HG03103 (cell line): ENCODE results near the gene SNTB2.
"Not testable (repeated sequence)": the region's sequence is repeated elsewhere in the genome, so short reads cannot be mapped to it uniquely, and the experiment has no call there.

ENCODE experiments used
- ATAC-seq: cut with Tn5 transposase; IDR thresholded peaks from one replicate; pipeline ENCODE4 v1.9.1; 2021; ENCODE audit warnings: low read depth; ENCODE audit not compliant: unreplicated experiment

The SNTB2 gene

GRCh38 chr16:69225121-69225520, 38.2 kb downstream of the SNTB2 start:
- no peak for ATAC-seq

DNA sequence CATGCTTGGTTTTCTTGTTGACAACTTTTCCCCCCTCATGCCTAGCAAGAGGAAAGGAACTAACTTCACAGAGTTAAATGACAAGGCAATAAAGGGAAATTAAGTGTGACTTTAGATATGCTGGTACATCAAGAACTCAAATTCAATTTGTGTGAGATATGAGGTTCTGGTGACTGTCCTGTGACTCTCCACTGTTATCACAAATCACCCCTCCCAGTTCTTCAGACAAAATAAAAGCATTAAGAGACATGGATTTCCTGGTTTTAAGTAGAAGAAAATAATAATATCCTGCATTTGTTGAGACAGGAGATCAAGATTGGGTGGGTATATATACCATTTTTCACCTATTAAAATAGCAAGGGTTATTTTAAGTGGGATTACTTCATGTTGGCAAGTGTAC, 46.2 kb downstream of the SNTB2 start:
- no peak for ATAC-seq

GRCh38 chr16:69234460-69234859, 47.5 kb downstream of the SNTB2 start:
- no peak for ATAC-seq

- no peak for ATAC-seq
Measured at GRCh38 chr16:69236319-69236718, 49.4 kb downstream of the SNTB2 start.

DNA sequence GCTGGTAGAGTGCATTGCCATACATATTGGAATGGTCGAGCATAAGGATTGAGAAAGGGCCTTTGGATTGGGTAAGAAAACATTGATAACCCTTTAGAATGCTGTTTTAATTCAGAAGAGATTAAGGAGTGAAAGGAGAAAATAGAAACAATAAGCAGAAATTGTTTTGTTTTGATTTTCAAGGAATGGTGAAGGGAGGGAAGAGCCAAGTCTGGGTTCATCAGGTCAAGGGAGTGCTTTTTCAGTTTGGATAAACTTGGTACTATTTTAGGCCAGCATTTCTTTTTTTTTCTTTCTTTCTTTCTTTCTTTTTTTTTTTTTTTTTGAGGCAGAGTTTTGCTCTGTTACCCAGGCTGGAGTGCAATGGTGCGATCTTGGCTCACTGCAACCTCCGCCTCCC, 50.3 kb downstream of the SNTB2 start:
- ATAC-seq = no peak

DNA sequence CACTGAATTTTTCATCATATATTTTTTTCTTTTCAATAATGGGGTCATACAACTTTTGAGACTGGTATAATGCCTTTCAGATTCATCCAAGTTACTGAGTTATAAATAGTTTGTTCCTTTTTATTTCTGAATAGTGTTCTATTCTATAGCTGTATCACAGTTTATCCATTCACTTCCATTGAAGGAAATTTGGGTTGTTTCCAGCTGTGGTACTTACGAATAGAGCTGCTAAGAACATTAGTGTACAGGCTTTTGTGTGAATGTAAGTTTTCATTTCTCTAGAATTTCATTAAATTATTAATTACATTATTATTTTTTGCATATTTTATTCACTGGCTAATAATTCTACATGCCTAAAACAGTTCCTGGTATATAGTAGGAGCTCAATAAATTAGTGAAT, 52.9 kb downstream of the SNTB2 start:
- no peak for ATAC-seq

DNA sequence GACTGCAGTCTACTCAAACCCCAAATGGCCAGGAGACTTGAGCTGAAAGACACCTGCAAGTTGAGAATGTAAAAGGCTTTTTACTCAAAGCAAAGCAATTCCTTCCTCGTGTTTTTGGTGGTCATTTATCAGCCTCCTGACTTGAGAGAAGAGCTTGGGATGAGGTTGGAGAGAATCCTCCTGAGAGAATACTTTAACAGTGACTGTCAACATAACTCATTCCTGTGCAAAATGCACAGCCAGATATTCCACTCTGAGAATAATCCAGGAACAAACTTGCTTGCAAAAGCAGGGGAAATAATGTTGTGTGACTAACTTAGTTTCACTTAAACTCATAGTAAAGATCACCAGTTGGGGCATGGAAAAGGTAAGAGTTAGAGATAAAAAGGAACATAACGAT, 53.4 kb downstream of the SNTB2 start:
- no peak for ATAC-seq

- no peak for ATAC-seq
Measured at GRCh38 chr16:69241926-69242325, 55.0 kb downstream of the SNTB2 start.

GRCh38 chr16:69243479-69243878, 56.5 kb downstream of the SNTB2 start:
- ATAC-seq = no peak

- ATAC-seq = no peak
Measured at GRCh38 chr16:69244336-69244735, 57.4 kb downstream of the SNTB2 start.

GRCh38 chr16:69250081-69250480, 63.1 kb downstream of the SNTB2 start:
- ATAC-seq = no peak

DNA sequence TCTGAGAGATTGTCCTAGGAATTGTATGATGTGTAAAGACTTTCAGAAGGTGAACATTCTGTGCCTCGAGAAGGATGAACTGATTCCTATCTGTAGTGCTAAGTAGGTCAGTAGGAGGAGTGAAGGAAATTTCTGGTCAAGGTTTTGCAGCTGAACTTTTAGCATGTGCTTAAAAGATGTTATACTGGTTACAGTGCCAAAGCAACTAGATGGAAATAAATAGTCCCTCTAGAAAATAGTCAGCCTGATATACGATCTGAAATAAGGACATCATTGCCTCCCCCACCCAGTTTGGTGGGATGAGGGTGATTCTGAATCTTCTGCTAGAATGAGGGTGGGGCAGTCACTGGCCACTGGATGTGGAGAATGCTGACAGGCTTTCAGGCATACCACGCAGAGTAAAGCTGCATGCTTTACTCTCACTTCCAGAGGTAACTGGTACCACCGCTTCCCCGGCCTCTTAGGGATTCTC, 66.9 kb downstream of the SNTB2 start:
- no peak for ATAC-seq

- ATAC-seq = not testable (repeated sequence)
Measured at GRCh38 chr16:69259428-69259764, 72.4 kb downstream of the SNTB2 start.

GRCh38 chr16:69260019-69260418, 73.1 kb downstream of the SNTB2 start:
- no peak for ATAC-seq

- ATAC-seq = no peak
Measured at GRCh38 chr16:69260506-69260905, 73.5 kb downstream of the SNTB2 start.

GRCh38 chr16:69266334-69267063, 79.5 kb downstream of the SNTB2 start:
- ATAC-seq = no peak

GRCh38 chr16:69267633-69268032, 80.7 kb downstream of the SNTB2 start:
- no peak for ATAC-seq

DNA sequence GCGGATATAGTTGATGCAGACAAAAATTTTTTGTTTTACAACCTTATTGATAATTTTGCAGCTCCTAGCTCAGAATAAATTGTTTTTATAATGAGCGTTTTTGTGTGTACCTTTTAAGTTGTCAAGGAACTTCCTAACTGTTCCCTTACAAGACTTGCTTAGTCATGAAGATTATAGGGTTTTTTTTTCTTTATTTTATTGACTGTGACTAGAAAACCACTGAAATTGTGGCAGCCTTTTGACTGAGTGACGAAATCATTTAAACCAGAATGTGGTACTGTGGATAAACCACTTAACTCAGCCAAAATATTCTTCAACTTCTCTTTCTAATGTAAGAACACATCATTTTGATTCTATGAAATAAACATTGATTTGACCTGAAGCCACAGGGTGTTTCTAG, 83.4 kb downstream of the SNTB2 start:
- no peak for ATAC-seq

DNA sequence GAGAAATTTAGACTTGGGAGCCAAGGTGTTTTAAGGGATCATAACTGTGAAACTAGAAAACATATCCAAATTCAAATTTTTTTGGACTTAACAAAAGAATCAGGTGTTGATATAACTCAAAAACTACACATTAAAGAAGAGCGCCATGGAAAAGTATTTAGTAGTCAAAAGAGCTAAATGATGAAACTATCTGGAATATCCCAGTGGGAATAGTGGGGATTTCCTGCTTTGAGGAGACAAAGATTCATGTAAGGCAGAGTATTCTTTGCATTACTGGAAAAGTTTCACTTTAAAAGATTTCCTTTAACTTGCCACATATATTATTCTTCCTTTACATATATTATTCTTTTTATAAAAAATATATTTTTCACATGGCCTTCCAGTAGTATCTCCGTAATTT, 83.9 kb downstream of the SNTB2 start:
- ATAC-seq = no peak

GRCh38 chr16:69273009-69273408, 86.0 kb downstream of the SNTB2 start:
- ATAC-seq = no peak

GRCh38 chr16:69274699-69275235, 87.8 kb downstream of the SNTB2 start:
- no peak for ATAC-seq
